GM19193 (cell line): Measurements from ENCODE around the gene SLC44A1.

Experiments used
- POLR2A ChIP-seq: IDR thresholded peaks from 4 replicates; pipeline ENCODE4 v1.6.1; 2011; ENCODE audit not compliant: insufficient read depth, insufficient read length; ENCODE audit errors: extremely low read depth

Gene SLC44A1

DNA sequence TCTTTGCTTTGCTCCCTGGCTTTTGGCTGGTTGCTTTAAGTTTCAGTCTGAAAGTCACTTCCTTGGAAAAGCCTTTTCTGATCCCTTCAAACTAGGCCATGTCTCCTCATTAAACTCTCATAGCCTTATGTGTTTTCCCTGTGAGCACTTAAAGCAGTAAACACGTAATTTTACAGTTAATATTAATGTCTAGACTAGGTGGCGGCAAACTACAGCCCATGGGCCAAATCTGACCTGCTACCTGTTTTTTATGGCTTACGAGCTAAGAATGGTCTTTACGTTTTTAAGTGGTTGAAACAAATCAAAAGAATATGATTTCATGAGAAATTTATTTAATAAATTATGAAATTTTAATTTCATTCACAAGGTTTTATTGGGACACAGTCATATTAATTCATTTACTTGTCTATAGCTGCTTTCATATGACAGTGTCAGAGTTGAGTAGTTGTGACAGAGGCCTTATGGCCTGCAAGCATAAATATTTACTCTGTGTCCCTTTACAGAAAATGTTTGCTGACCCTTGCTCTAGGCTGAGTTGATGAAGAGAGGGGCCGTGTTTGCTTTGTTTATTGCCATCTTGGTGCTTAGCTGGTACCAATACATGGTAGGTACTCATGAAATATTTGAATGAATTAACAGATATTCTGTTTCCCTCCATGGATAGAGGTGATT, 7.4 kb downstream of the SLC44A1 start:
- no peak for TF ChIP-seq POLR2A

DNA sequence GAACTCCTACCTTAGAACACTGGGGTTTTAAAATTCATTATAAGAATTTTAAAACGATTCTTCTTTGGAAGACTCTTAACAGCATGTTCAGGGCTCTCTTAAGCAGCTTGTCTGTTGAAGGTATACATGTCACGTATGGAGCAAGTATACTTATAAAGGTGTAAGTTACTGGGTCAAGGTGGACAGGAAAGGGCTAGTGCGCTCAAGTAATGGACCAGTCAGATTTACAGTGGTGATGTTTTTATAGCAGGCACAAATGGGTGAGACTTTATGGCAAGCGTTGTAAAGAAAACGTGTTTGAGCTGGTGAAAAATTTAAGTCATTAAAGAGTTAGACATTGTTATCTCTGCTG, 7.9 kb downstream of the SLC44A1 start:
- no peak for TF ChIP-seq POLR2A

DNA sequence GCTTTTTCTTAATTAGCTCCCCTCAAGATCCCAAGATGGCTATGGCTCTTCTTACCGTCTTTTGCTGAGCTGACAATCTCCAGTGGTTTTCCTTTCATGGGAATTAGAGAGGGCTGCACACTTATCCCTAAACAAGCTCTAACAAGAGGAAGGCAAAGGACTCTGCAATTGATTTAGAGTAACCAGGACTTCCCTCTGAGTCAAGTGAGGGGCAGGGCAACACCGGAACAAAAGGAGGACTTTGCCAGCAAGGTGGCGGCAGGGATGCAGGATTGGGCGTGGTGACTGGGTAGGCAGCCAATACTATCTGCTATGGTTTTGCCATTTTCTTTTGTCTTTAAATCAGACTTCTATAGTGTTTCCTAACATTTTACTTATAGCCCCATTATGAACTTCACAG, 9.8 kb downstream of the SLC44A1 start:
- no peak for TF ChIP-seq POLR2A

DNA sequence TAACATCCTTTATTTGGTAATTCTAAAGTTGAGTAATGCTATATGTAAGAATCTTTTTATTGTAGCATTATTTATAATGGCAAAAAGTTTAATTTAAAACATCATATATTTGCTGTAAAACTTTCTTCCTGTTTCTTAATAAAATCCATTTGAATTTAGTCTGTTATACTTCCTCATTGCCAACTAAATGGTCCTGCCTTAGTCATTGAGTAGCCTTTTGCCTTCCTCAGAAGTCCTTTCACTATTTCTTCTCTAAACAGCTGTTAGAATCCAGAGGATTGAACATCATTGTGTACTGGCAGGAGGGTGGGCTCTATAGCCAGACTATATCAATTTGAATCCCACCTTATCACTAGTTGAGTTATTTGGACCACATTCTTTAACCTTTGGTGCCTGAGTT, 11.0 kb downstream of the SLC44A1 start:
- TF ChIP-seq POLR2A = no peak

DNA sequence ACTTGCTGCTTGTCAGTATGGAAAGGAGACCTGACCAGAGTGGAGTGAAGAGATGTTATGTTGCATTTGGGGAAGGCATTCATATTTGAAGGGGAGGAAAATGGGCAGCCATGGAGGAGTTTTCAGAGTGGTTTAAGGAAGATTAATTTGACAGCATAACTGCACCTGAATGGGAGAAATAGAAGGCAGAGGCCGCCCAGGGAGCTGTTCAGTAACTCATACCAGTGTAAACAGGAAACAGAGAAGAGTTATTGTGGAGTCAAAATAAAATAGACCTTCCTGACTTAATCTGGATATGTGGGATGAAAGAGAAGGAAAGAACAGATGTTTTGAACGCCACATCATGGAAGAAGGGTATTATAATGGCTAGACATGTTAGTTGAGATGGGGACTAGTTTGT, 13.4 kb downstream of the SLC44A1 start:
- TF ChIP-seq POLR2A = no peak

DNA sequence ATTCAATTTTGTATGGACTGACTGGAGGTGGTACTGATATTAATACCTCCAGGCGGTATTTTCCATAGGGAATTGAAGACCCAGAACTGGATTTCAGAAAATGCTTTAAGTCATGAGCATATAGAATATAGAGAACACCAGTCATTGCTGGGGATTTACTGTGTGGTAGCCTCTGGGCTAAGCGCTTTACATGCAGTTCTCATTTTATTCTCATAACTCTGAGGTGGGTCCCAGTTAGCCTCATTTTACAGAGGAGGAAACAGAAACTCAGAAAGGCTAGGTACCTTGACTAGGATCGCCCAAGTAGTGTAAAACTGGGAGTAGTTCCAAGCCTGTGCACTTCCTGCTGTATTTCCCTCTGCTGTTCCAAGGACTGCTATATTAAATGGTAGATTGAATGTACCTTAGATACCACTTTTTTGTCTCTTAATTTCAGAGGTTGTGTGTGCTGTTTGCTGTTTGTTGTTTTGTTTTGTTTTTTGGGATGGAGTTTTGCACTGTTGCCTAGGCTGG, 13.8 kb downstream of the SLC44A1 start:
- no peak for TF ChIP-seq POLR2A

DNA sequence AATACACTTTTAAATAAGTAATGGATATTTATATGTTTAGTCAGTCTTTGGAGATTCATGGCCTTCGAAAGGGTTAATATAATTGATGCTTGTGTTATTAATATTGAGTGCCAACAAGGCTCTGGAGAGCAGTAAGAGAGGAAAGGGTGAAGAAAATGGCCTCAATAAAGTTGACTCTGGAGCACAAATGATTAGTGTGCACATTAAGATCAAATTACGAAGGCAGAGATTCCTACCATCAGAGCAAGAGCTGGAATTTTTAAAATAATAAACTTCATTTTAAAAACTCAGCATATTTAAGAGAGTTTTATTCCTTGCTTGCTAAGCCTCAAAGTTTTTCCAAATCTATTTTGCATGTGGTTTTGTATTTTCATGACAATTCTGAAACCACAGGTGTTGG, 14.8 kb downstream of the SLC44A1 start:
- no peak for TF ChIP-seq POLR2A

DNA sequence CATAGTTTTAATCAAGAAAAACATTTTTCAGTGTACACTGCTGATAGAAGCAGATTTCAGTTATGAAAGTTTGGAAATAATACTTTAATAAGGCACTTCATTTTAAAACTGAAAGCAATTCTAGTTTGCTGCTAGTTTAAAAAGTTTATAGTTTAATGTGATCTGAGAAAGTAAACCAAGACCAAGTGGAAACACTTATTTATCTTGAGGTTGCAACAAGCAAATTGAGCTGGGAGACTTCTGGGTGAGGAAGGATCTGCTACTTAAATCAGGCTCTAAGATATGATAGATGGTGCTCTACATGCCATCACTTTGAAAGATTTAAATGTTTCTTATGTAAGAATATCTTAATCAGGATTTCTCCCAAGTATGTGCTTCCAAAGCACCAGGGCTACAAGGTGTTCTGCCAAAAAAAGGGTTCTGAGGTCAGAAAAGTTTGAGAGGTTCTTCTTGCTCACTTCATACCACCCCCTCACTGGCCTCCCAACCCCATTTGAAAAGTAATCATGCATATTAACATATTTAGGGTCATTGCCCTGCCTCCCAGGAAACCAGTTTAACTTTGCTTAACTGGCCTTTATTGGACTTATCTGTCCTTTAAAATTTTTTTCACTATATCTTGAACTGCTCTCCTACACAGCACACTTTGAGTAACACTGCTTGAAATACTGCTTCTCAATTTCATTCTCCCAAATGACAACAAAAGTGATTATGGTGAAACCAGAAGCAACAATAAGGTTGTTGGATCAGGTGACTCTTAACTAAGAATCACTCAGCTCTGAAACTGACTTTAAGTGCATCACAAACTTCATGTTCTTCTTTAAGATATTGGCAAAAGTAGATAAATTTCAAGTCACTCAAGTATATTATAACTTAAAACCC, 15.5 kb downstream of the SLC44A1 start:
- no peak for TF ChIP-seq POLR2A

DNA sequence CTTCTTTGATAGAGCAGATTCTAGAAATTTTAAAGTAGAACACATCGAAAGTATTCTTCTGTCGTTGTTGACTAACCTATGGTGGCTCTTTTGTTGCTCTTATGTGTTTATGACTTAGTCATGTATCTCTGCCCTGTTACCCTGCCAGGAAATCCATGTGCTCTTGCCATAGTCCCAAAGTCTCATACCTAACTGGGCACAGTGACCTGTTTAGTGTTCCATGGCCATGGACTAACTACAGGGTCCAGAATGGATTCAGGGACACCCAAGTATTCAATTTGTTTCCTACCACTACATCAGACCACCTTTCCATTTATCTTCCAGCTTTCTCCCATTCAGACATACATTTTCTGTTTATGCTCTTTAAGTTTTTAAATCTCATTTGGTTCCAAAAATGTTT, 18.0 kb downstream of the SLC44A1 start:
- no peak for TF ChIP-seq POLR2A

DNA sequence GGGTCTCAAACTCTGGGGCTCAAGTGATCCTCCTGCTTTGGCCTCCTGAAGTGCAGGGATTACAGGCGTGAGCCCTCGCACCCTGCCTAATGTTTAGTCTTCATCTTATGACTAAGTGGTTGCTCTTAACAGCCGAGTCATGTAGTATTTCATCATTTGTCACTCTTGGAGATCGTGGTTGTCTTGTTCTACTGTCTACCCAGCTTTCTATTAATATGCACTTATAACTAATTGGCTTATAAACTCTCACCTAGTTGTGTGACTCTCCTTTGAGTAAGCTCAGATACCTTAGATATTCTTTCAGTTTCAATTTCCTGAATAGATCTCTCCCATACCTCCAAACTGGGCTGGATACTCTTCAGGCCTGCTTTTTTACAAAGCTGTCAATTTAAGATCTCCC, 19.9 kb downstream of the SLC44A1 start:
- TF ChIP-seq POLR2A = no peak

DNA sequence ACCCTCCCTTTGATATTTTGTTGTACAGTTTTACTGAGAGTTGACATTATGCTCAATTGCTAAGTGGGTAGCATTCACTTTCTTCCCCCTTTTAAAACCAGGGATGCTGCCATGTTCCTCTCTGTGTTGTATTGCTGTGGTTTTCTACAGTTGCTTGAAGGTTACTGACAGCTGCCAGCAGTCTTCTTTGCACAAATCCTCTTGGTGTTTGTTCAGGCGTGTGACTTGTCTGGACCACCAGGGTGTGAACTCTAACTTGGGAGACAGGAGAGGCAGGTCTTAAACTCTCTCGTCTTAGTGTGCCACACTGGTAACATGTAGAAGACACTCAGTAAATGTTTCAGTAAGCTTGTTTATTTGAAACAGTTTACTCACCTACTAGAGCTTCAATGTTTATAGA, 25.1 kb downstream of the SLC44A1 start:
- no peak for TF ChIP-seq POLR2A

DNA sequence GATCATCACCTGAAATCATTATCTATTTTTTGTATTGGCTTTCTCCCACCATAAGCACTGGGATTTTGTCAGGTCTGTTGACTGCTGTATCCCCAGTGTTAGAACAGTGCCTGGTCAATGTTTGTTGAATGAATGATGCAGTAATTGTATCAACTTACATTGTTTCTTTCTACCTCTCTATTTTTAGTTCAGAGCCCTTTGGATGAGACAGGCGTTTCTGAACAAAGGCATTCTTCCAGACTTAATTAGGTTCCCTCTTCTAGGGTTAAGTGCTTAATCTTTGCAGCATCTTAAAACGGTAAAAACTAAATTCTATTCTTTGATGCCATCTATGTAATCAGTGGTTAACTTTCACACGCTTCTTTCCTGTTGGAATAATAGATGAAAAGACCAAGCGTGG, 26.3 kb downstream of the SLC44A1 start:
- TF ChIP-seq POLR2A = no peak

DNA sequence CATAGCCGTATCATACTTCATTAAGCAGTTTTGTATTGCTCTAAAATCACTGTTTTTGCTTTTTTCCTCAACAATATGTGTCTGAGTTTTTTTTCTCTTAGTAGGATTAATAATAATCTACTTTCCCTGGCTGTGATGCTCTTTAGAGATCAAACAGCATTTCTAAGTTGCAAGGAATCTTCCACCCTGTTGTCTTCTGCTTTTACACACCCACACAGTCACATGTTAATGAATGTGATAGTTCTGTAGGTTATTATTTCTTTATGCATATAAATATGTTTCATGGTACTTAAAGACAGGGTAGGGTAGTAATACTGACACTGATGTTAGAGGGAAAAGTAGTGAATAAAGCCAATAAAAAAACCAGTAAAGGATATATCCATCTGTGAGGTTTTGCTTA, 29.3 kb downstream of the SLC44A1 start:
- TF ChIP-seq POLR2A = no peak

DNA sequence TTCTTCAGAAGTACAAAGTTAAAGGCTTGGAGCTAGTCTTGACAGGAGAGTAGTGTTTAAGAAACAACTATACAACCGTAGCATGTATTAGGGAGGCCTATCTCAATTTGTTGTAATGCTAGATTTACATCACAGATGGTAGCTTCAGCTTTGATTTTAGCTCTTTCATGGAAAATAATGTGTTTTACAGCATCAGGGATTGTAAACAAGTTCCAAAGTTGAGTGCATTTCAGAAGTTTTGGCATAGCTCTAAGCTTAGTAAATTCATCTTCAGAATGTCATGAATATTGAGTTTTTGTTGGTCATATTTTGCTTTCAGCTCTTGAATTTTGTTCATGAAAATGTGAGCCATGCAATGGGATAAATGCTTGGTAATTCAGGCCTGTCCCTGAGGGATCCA, 30.7 kb downstream of the SLC44A1 start:
- TF ChIP-seq POLR2A = no peak

DNA sequence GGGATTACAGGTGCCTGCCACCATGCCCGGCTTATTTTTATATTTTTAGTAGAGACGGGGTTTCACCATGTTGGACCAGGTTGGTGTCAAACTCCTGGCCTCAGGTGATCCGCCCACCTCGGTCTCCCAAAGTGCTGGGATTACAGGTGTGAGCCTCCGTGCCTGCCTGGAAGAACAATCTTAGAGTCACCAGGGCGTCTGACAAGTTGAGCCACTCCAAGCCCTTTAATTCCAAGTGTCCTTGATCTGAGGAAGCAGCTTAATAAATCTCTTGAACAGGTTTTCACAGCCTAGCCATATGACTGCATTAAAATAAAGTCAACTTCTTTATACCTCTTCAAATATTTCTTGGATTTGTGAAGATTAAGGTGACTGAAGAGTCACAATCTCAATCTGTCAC, 31.5 kb downstream of the SLC44A1 start:
- TF ChIP-seq POLR2A = no peak

DNA sequence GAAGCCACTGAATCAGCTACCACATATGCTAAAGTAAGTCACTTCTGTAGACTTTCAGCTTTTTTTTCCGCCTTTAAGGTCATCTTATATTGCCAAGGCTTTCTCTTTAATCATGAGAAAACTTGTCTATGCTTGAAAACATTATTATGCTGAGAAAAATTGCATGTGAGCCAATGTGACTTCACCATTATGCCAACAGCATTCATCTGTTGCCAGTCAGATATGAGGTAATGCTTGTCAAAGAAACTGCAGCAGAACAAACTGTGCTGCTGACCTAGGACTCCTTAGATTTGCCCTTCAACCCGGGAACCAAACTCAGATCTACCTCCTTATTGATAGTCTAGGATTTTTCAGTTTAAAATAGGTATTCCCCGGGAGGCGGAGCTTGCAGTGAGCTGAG, 34.3 kb downstream of the SLC44A1 start:
- TF ChIP-seq POLR2A = no peak
